PC-9 (cell line): ENCODE measurements around the gene FGD6. TPM values are rescaled to one million over a fixed set of nuclear protein-coding genes. Genes with fewer than 3 reads are reported as not detected.
"Not testable (repeated sequence)": the region's sequence is repeated elsewhere in the genome, so short reads cannot be mapped to it uniquely, and the experiment has no call there.

Experiments
- BruUV-seq: library from RNA; stranded (reverse); fragments of 400-500 nt; replicated peaks from 2 replicates; lab custom pipeline; 2021; lab: Mats Ljungman, UMichigan
- CTCF ChIA-PET: fragments of 300-600 bp; sonication (Branson Sonifier 250); formaldehyde crosslinking; loops from one replicate; lab custom pipeline; 2022; ENCODE audit warnings: antibody characterized with exemption; lab: Charles Lee
- POLR2A ChIA-PET: fragments of 300-600 bp; sonication (Branson Sonifier 250); formaldehyde crosslinking; loops from one replicate; lab custom pipeline; 2022; ENCODE audit warnings: antibody characterized with exemption; ENCODE audit not compliant: unreplicated experiment; lab: Charles Lee
- DNase-seq, 2 experiments: peaks; one replicate each; pipeline versions ENCODE4 v3.0.0 to v3.0.0-alpha.2; 2015 to 2022; ENCODE audit warnings: mixed read lengths in 1 of 2
- H2AFZ ChIP-seq: fragments of 200-600 bp; sonication (generic); 2 replicates; pipeline ENCODE4 v1.8.1; 2017; ENCODE audit warnings: antibody characterized with exemption
- H3F3A ChIP-seq: fragments of 200-600 bp; sonication (generic); 2 replicates; pipeline ENCODE4 v1.8.1; 2017; ENCODE audit warnings: antibody characterized with exemption, mild to moderate bottlenecking, low read depth; ENCODE audit not compliant: insufficient read depth
- H3K27ac ChIP-seq: fragments of 200-600 bp; sonication (generic); 2 replicates; pipeline ENCODE4 v1.6.1; 2016; ENCODE audit warnings: mixed run types
- H3K27me3 ChIP-seq: fragments of 200-600 bp; sonication (generic); 2 replicates; pipeline ENCODE4 v1.6.1; 2016; ENCODE audit warnings: low read depth, mixed run types; ENCODE audit not compliant: insufficient read depth
- H3K36me3 ChIP-seq: fragments of 200-600 bp; sonication (generic); 2 replicates; pipeline ENCODE4 v1.6.1; 2016; ENCODE audit warnings: low read depth, mixed run types
- H3K4me1 ChIP-seq: fragments of 200-600 bp; sonication (generic); replicated peaks from 2 replicates; pipeline ENCODE4 v1.6.1; 2016; ENCODE audit warnings: mixed run types; ENCODE audit not compliant: insufficient read depth
- H3K4me2 ChIP-seq: fragments of 200-600 bp; sonication (generic); 2 replicates; pipeline ENCODE4 v1.6.1; 2017; ENCODE audit warnings: mixed run types
- H3K4me3 ChIP-seq: fragments of 200-600 bp; sonication (generic); 2 replicates; pipeline ENCODE4 v1.6.1; 2016; ENCODE audit warnings: mixed run types
- H3K79me2 ChIP-seq: fragments of 200-600 bp; sonication (generic); 2 replicates; pipeline ENCODE4 v1.6.1; 2017; ENCODE audit warnings: low read depth, mixed run types
- H3K9me2 ChIP-seq: fragments of 200-600 bp; sonication (generic); 2 replicates; pipeline ENCODE4 v1.8.1; 2017; ENCODE audit warnings: mild to moderate bottlenecking; ENCODE audit not compliant: insufficient read depth
- H3K9me3 ChIP-seq: fragments of 200-600 bp; sonication (generic); 2 replicates; pipeline ENCODE4 v1.8.1; 2016; ENCODE audit warnings: low read depth; ENCODE audit not compliant: insufficient read depth
- H4K20me1 ChIP-seq: fragments of 200-600 bp; sonication (generic); 2 replicates; pipeline ENCODE4 v1.8.1; 2017; ENCODE audit not compliant: insufficient read depth
- CTCF ChIP-seq: fragments of 200-600 bp; sonication (generic); conservative IDR thresholded peaks from 2 replicates; pipeline ENCODE4 v1.6.1; 2017; ENCODE audit warnings: mixed run types, antibody characterized with exemption, mild to moderate bottlenecking, moderate library complexity
- EZH2 ChIP-seq: fragments of 200-600 bp; sonication (generic); IDR thresholded peaks from 2 replicates; pipeline ENCODE4 v1.8.0; 2017; ENCODE audit warnings: antibody characterized with exemption, low read depth
- intact Hi-C: fragments of 100-400 bp; cut with micrococcal nuclease; formaldehyde crosslinking; loops from one replicate; pipeline ENCODE4 v1.10.0; 2022; ENCODE audit not compliant: unreplicated experiment
- total RNA-seq: library from RNA; stranded (reverse); gene quantifications from 2 replicates; pipeline ENCODE4 v1.2.3, GENCODE V29; 2021

Gene FGD6
- total RNA-seq, 1 experiment from 2014 or later, result 22.0 TPM

- 0 out of 2 replicates have a peak, but pooled peaks cover 3% of the 10 kb centered on the region for H3F3A ChIP-seq
- no peaks in the 10 kb centered on the region for H3K27me3 ChIP-seq
- H2AFZ ChIP-seq, result no peak overlapping the region
- intact Hi-C loops, result no loop called here
- peaks cover 77% of the 10 kb centered on the region for H3K79me2 ChIP-seq
- ChIA-PET CTCF (no interaction called here), POLR2A (no interaction called here)
- no TSS peak for BruUV-seq
- H3K4me1 ChIP-seq, result no peaks in the 10 kb centered on the region
- H3K36me3 ChIP-seq, result 0 out of 2 replicates have a peak, but pooled peaks cover 10% of the 10 kb centered on the region
- DNase-seq, result no peak
- H4K20me1 ChIP-seq, result peaks cover 22% of the 10 kb centered on the region
- no peak overlapping the region for H3K27ac ChIP-seq
- no peak overlapping the region for H3K4me2 ChIP-seq
- no peaks in the 10 kb centered on the region for H3K9me2 ChIP-seq
- no peaks in the 10 kb centered on the region for H3K9me3 ChIP-seq
- no peak overlapping the region for H3K4me3 ChIP-seq
- TF ChIP-seq CTCF (no peak), EZH2 (no peak)
These were observed 20.0 kb upstream of the FGD6 start for GRCh38 chr12:95237315-95237714.

- H3K27ac ChIP-seq, CTCF ChIA-PET, H3F3A ChIP-seq, POLR2A ChIA-PET, H3K4me3 ChIP-seq, DNase-seq, H2AFZ ChIP-seq, H3K4me1 ChIP-seq, H3K4me2 ChIP-seq, H3K9me3 ChIP-seq, H3K27me3 ChIP-seq, H3K9me2 ChIP-seq, intact Hi-C loops, BruUV-seq: not testable (repeated sequence)
- Histone ChIP-seq H3K36me3 (0 out of 2 replicates have a peak, but pooled peaks cover 10% of the 10 kb centered on the region), H3K79me2 (peaks cover 77% of the 10 kb centered on the region), H4K20me1 (peaks cover 22% of the 10 kb centered on the region)
These were observed 18.4 kb upstream of the FGD6 start for GRCh38 chr12:95235621-95236020.

GRCh38 chr12:95234187-95234586 is 16.9 kb upstream of the FGD6 start:
- H3F3A ChIP-seq, DNase-seq, H4K20me1 ChIP-seq, intact Hi-C loops, H3K27me3 ChIP-seq, H3K4me2 ChIP-seq, H3K4me3 ChIP-seq, H3K27ac ChIP-seq, BruUV-seq, CTCF ChIA-PET, H3K4me1 ChIP-seq, H3K9me2 ChIP-seq, H3K9me3 ChIP-seq, POLR2A ChIA-PET, H2AFZ ChIP-seq: not testable (repeated sequence)
- Histone ChIP-seq H3K79me2 (peaks cover 78% of the 10 kb centered on the region), H3K36me3 (0 out of 2 replicates have a peak, but pooled peaks cover 10% of the 10 kb centered on the region)

GRCh38 chr12:95231190-95231589 is 13.9 kb upstream of the FGD6 start:
- Histone ChIP-seq H3K9me3 (no peaks in the 10 kb centered on the region), H3K27ac (no peak overlapping the region; the same call in 1 of the 2 replicates), H3F3A (peaks cover 6% of the 10 kb centered on the region; the same call in 1 of the 2 replicates), H3K4me2 (no peak overlapping the region), H4K20me1 (peaks cover 6% of the 10 kb centered on the region; the same call in 1 of the 2 replicates), H3K4me3 (no peak overlapping the region), H2AFZ (no peak overlapping the region), H3K4me1 (peaks cover 7% of the 10 kb centered on the region; the same call in 1 of the 2 replicates), H3K9me2 (no peaks in the 10 kb centered on the region), H3K36me3 (0 out of 2 replicates have a peak, but pooled peaks cover 10% of the 10 kb centered on the region), H3K27me3 (no peaks in the 10 kb centered on the region), H3K79me2 (peaks cover 79% of the 10 kb centered on the region)
- no peak for DNase-seq
- intact Hi-C loops, result no loop called here
- CTCF ChIA-PET, result no interaction called here
- BruUV-seq, result no TSS peak
- POLR2A ChIA-PET, result interaction anchor here (0.6 kb wide), 1 partner anchor 9 kb away, joined by 4 read pairs; no protein-coding TSS in a partner anchor
- TF ChIP-seq EZH2, result no peak
- TF ChIP-seq CTCF, result no peak
